NCI-H1092 treated with DMSO at 0.1 percent for 48 hours (cell line): ENCODE results near the gene RSPO3.
"Not testable (repeated sequence)": the region's sequence is repeated elsewhere in the genome, so short reads cannot be mapped to it uniquely, and the experiment has no call there.

Experiments
- DNase-seq: peaks from one replicate; lab custom pipeline; 2025; lab: John Stamatoyannopoulos, UW

RSPO3 gene

GRCh38 chr6:127205036-127205435, 86.6 kb downstream of the RSPO3 start:
- DNase-seq: no peak

- DNase-seq: no peak
Measured at GRCh38 chr6:127206531-127207095, 88.1 kb downstream of the RSPO3 start.

GRCh38 chr6:127207591-127208120, 89.2 kb downstream of the RSPO3 start:
- DNase-seq: no peak

GRCh38 chr6:127210725-127211124, 92.3 kb downstream of the RSPO3 start:
- DNase-seq: no peak

- DNase-seq: no peak
Measured at GRCh38 chr6:127212376-127212775, 93.9 kb downstream of the RSPO3 start.

- DNase-seq: not testable (repeated sequence)
Measured at GRCh38 chr6:127214032-127214431, 95.6 kb downstream of the RSPO3 start.

- not testable (repeated sequence) for DNase-seq
Measured at GRCh38 chr6:127214531-127214930, 96.1 kb downstream of the RSPO3 start.

- DNase-seq: no peak
Measured at GRCh38 chr6:127215931-127216330, 97.5 kb downstream of the RSPO3 start.

- DNase-seq: no peak
Measured at GRCh38 chr6:127216810-127217789, 98.6 kb downstream of the RSPO3 start.

GRCh38 chr6:127219869-127220268, 101.4 kb downstream of the RSPO3 start:
- DNase-seq: no peak

GRCh38 chr6:127221201-127221600, 102.7 kb downstream of the RSPO3 start:
- no peak for DNase-seq

GRCh38 chr6:127222418-127222817, 103.9 kb downstream of the RSPO3 start:
- no peak for DNase-seq

- DNase-seq: no peak
Measured at GRCh38 chr6:127225497-127225896, 107.0 kb downstream of the RSPO3 start.

GRCh38 chr6:127233819-127234218, 115.3 kb downstream of the RSPO3 start:
- not testable (repeated sequence) for DNase-seq

- DNase-seq: no peak
Measured at GRCh38 chr6:127243501-127243900, 125.0 kb downstream of the RSPO3 start.
